Mesodermal cell (in vitro differentiated cells): Measurements from ENCODE around the gene IFI30.
"Not testable (repeated sequence)": the region's sequence is repeated elsewhere in the genome, so short reads cannot be mapped to it uniquely, and the experiment has no call there.

Experiments used
- H3K27ac ChIP-seq: 2 replicates; pipeline ENCODE4 v1.7.0; 2013; ENCODE audit warnings: mild to moderate bottlenecking, low read depth, low read length, moderate library complexity; ENCODE audit not compliant: severe bottlenecking
- H3K36me3 ChIP-seq: 2 replicates; pipeline ENCODE4 v1.7.1; 2013; ENCODE audit warnings: mild to moderate bottlenecking, low read length, moderate library complexity; ENCODE audit not compliant: control insufficient read depth, insufficient read depth
- H3K4me1 ChIP-seq: one replicate; pipeline ENCODE4 v1.7.1; 2013; ENCODE audit warnings: mild to moderate bottlenecking, low read length; ENCODE audit not compliant: insufficient read depth, control insufficient read depth, poor library complexity, severe bottlenecking
- H3K4me3 ChIP-seq: 2 replicates; pipeline ENCODE4 v1.7.0; 2013; ENCODE audit warnings: low read length, control low read depth, mild to moderate bottlenecking; ENCODE audit not compliant: insufficient read depth, poor library complexity, severe bottlenecking; ENCODE audit errors: extremely low read depth
- H3K9me3 ChIP-seq: 2 replicates; pipeline ENCODE4 v1.7.1; 2013; ENCODE audit warnings: mild to moderate bottlenecking, low read length, moderate library complexity; ENCODE audit not compliant: control insufficient read depth
- WGBS, 2 experiments: methylation state at CpG; one replicate each; pipeline ENCODE4 v1.1.5; 2013; ENCODE audit warnings: missing lambda C conversion rate in 2 of 2; ENCODE audit not compliant: insufficient coverage in 2 of 2; 5-methylcytosine and 5-hydroxymethylcytosine counted together

IFI30 gene

DNA sequence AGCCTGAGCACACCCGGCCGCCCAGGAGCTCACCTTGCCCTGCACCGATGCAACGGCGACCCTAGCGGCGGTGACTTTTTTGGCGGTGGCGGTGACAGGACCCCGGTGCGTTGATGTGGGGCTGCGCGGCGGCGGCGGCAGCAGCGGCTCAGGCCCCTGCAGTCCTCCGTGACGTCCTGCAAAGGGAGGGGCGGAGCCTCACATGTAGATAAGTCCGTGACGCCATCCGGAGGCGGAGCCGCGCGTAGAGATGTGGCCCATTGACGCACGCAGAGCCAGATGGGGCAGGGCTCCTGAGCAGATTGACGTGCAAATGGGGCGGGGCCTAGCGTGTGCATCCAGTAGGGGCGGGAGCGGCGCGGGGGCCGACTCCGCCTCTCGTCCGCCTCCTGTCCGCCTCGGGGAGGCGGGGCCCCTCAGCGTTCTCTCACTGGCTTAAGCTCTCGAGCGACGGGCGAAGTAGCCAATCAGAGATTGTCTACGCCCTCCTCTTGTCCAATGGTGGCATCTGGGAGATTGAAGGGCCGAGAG, 30.3 kb downstream of the IFI30 start, which contains the start of gene RAB3A:
RAB3A (minus strand) TSS at position 180 of the 531 bp plus-strand sequence. CDS start 1,302 bp downstream, outside the sequence.
- no peaks in the 10 kb centered on the region for H3K36me3 ChIP-seq

DNA sequence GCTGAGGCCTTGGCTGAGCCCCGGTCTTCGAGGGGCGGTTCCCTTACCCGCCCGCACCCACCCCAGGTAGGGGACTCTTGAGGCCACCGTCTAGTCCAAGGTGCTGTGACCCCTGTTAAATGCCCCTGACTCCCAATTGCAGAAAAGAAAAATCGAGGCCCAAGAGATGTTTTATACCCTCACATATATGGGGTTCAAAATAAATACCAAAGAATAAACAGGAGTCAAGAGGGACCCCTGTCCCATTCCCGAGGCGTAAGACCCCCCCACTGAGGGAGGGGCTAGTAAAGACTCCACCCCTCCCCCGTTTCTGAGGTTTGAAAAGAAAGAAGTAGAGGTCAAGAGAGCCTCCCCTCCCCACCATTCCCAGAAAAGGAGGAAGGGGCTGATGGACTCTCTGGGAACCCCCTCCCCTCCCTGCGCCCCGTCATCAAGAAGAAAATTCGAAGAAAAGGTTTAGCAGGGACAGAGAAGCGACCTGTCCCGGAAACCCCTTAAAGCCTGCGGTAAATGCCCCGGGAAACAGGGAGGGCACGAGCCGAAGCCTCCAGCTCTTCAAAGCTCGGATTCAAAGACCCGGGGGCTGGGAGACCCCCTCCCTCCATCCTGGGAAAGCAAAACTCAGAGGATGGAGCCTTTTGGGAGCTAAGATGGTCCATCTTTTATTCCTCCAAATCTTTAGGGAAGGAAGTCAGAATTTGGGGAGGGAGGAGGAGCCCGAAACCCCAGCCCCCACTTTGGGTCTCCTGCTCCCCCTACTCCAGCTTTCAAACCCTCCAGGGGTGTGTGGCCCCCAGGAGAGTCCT, 31.0 kb downstream of the IFI30 start:
- Histone ChIP-seq H3K4me1 (peaks cover 13% of the 10 kb centered on the region), H3K4me3 (peak overlapping the region; percentile 56), H3K36me3 (no peaks in the 10 kb centered on the region), H3K27ac (peak overlapping the region; percentile 92), H3K9me3 (no peaks in the 10 kb centered on the region)
- WGBS, 2 experiments = 0 to 2% methylated on average over 6 to 8 of the region's 22 CpGs

More for the DNA sequence above, 30.3 kb downstream of the IFI30 start, which contains the start of gene RAB3A:
- 0% methylated on average over 49 of the region's 50 CpGs for WGBS, 2 experiments
- peak within 1 kb of the TSS; percentile 92 for H3K27ac ChIP-seq
- peaks cover 13% of the 10 kb centered on the region for H3K4me1 ChIP-seq
- no peaks in the 10 kb centered on the region for H3K9me3 ChIP-seq
- peak within 1 kb of the TSS; percentile 56 for H3K4me3 ChIP-seq

DNA sequence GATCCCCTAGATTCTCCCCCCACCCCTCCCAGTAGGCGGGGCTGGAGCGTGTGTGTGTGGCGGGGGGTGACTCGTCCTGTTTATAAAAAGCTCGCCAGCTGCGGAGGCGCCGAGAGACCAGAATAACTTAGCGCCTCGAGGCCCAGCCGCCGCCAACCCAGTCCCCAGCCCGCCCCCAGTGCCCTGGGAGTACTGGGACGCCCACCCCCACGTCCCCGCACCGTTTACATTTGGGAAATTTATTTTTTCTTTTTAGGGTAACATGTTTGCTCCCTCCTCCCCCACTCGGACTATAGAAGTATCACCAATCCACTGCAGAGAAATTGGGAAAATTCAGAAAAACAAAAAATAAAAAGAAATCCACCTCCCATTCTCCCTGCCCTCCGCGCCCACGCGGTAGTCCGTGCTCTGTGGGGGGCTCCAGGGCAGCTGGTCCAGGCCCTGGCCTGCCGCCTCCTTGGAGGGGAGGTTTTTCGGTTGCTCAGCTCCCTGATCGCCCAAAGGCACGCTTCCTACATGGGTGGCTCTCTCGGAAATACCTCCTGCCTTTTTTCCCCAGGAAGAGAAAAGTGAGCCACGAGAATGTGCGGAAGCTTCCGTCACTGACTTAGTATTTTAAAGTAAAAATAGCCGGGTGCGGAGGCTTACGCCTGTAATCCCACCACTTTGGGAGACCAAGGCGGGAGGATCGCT, 31.7 kb downstream of the IFI30 start:
- Histone ChIP-seq H3K4me3 (peak overlapping the region; percentile 56), H3K36me3 (no peaks in the 10 kb centered on the region), H3K27ac (peak overlapping the region; percentile 92), H3K9me3 (no peaks in the 10 kb centered on the region), H3K4me1 (peaks cover 13% of the 10 kb centered on the region)
- 18 to 23% methylated on average over 15 to 16 of the region's 36 CpGs for WGBS, 2 experiments

- Histone ChIP-seq H3K36me3 (no peaks in the 10 kb centered on the region), H3K4me3 (peak overlapping the region; percentile 56), H3K9me3 (no peaks in the 10 kb centered on the region), H3K27ac (peak overlapping the region; percentile 92), H3K4me1 (peaks cover 13% of the 10 kb centered on the region)
- 80 to 91% methylated on average over 4 to 7 of the region's 12 CpGs for WGBS, 2 experiments
Observed at GRCh38 chr19:18206018-18206417, 32.4 kb downstream of the IFI30 start.

GRCh38 chr19:18208098-18208951, 34.7 kb downstream of the IFI30 start:
- Histone ChIP-seq H3K4me3 (no peak overlapping the region), H3K9me3 (no peaks in the 10 kb centered on the region), H3K27ac (no peak overlapping the region), H3K36me3 (no peaks in the 10 kb centered on the region), H3K4me1 (peaks cover 8% of the 10 kb centered on the region)
- 45 to 67% methylated on average over 14 to 18 of the region's 32 CpGs for WGBS, 2 experiments

DNA sequence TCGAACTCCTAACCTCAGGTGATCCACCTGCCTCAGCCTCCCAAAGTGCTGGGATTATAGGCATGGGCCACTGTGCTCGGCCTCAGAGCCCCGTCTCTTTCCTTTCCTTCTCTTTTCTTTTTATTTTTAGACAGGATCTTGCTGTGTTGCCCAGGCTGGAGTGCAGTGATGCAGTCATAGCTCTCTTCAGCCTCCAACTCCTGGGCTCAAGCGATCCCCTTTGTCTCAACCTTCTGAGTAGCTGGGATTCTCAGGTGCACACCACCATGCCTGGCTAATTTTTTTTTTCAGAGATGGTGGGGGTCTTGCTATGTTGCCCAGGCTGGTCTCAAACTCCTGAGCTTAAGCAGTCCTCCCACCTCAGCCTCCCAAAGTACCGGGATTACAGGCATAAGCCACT, 36.3 kb downstream of the IFI30 start:
- H3K27ac ChIP-seq, H3K4me1 ChIP-seq, H3K36me3 ChIP-seq, H3K9me3 ChIP-seq, H3K4me3 ChIP-seq: not testable (repeated sequence)
- 94 to 100% methylated on average over 1 to 2 of the region's 5 CpGs for WGBS, 2 experiments

GRCh38 chr19:18211683-18212082, 38.1 kb downstream of the IFI30 start:
- H3K4me1 ChIP-seq = no peaks in the 10 kb centered on the region
- H3K36me3 ChIP-seq = no peaks in the 10 kb centered on the region
- no peak overlapping the region for H3K27ac ChIP-seq
- H3K4me3 ChIP-seq = no peak overlapping the region
- WGBS, 2 experiments = 90 to 94% methylated on average over 14 of the region's 14 CpGs
- no peaks in the 10 kb centered on the region for H3K9me3 ChIP-seq

- WGBS, 2 experiments = 84 to 86% methylated on average over 4 to 5 of the region's 7 CpGs
- no peak overlapping the region for H3K27ac ChIP-seq
- no peaks in the 10 kb centered on the region for H3K9me3 ChIP-seq
- H3K4me3 ChIP-seq = no peak overlapping the region
- H3K36me3 ChIP-seq = no peaks in the 10 kb centered on the region
- no peaks in the 10 kb centered on the region for H3K4me1 ChIP-seq
Observed at GRCh38 chr19:18214779-18215433, 41.3 kb downstream of the IFI30 start.

- Histone ChIP-seq H3K36me3 (no peaks in the 10 kb centered on the region), H3K4me1 (no peaks in the 10 kb centered on the region), H3K4me3 (no peak overlapping the region), H3K27ac (no peak overlapping the region), H3K9me3 (no peaks in the 10 kb centered on the region)
- whole genome bisulfite sequencing, 2 experiments = 80 to 99% methylated on average over 6 to 7 of the region's 8 CpGs
Observed at GRCh38 chr19:18216789-18217188, 43.2 kb downstream of the IFI30 start.

DNA sequence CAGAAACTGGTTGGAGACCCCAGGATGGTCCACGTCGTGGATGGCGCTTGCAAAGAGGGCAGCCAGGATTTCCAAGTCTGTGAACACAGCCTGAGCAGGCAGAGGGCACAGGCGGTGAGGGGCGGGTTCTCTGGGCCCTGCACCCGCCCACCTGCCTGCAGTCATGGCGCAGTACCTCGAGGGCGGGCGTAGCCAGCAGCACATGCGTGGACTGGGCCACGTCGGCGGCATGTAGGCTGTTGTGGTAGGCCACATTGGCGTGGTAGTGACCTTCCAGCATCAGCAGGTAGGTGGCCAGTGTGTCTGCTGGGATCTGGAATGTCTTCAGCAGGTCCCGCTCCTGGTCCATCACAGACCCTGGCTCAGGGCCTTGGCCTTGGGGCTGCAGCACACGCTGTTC, 44.5 kb downstream of the IFI30 start:
- no peak overlapping the region for H3K4me3 ChIP-seq
- H3K27ac ChIP-seq = no peak overlapping the region
- WGBS, 2 experiments = 89 to 93% methylated on average over 12 to 17 of the region's 17 CpGs
- H3K36me3 ChIP-seq = no peaks in the 10 kb centered on the region
- H3K4me1 ChIP-seq = no peaks in the 10 kb centered on the region
- H3K9me3 ChIP-seq = no peaks in the 10 kb centered on the region
